Right lobe of liver (tissue), 4 donors: ENCODE measurements around the gene GABBR1.

Source experiments
- POLR2A ChIP-seq: fragments of 450-650 bp; IDR thresholded peaks from one replicate; pipeline ENCODE4 v1.6.1; 2017; ENCODE audit warnings: antibody characterized with exemption, mild to moderate bottlenecking
- TF ChIP-seq, protein P1 (sequence below), 4 donors: fragments of 200-600 bp in 3 of 4; fragments of 450-650 bp in 1 of 4; IDR thresholded peaks; one replicate each; pipeline versions ENCODE4 v1.5.1 to v1.8.0; 2016 to 2022; ENCODE audit warnings: antibody characterized with exemption in 4 of 4, mild to moderate bottlenecking in 2 of 4
- donor health status: DM: no; HTN: no; CAD: no.
- donor health status: DM: no; HTN: no; CAD: no.
- donor health status: DM: no; HTN: yes; CAD: no.

DNA sequence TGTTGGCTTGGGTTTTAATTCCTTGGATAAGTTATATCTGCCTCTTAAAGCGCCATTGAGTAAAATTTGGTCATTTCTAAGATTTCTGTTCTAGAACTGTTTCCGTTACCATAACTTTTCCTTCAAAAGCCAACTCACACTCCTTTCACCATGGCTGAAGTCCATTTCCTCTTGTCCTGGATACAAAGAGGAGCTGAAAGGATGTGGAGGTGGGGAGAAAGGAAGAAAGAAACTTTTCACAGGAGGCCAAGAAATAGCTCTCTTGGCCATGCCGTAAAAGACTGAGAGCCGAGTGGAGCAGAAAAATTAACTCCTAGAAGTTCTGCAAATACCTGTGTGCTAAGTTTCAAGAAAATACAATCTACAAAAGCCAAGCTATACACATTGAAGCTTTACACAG lies 21.6 kb downstream of the GABBR1 start:
- TF ChIP-seq, protein P1, sequence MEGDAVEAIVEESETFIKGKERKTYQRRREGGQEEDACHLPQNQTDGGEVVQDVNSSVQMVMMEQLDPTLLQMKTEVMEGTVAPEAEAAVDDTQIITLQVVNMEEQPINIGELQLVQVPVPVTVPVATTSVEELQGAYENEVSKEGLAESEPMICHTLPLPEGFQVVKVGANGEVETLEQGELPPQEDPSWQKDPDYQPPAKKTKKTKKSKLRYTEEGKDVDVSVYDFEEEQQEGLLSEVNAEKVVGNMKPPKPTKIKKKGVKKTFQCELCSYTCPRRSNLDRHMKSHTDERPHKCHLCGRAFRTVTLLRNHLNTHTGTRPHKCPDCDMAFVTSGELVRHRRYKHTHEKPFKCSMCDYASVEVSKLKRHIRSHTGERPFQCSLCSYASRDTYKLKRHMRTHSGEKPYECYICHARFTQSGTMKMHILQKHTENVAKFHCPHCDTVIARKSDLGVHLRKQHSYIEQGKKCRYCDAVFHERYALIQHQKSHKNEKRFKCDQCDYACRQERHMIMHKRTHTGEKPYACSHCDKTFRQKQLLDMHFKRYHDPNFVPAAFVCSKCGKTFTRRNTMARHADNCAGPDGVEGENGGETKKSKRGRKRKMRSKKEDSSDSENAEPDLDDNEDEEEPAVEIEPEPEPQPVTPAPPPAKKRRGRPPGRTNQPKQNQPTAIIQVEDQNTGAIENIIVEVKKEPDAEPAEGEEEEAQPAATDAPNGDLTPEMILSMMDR (IDR thresholded peaks at IDR 0.05), result no peak
- no peak for TF ChIP-seq POLR2A
